MG63 (cell line): ENCODE measurements around the gene GSTO1. TPM values are rescaled to one million over a fixed set of nuclear protein-coding genes. Genes with fewer than 3 reads are reported as not detected.
A peak's percentile ranks its signal among the peaks of the same experiment; 100 is the strongest.

Source experiments
- DNase-seq: peaks from one replicate; pipeline ENCODE4 v3.0.0-alpha.2; 2020
- H3K27me3 ChIP-seq: fragments of 250-450 bp; sonication (Bioruptor Pico); 2 replicates; pipeline ENCODE4 v1.5.1; 2020; ENCODE audit warnings: mild to moderate bottlenecking, moderate library complexity
- H3K36me3 ChIP-seq: fragments of 250-450 bp; sonication (Bioruptor Pico); 2 replicates; pipeline ENCODE4 v1.5.1; 2020; ENCODE audit warnings: mild to moderate bottlenecking, moderate library complexity
- H3K4me3 ChIP-seq: fragments of 250-450 bp; sonication (Bioruptor Pico); 2 replicates; pipeline ENCODE4 v1.5.1; 2020; ENCODE audit warnings: mild to moderate bottlenecking, moderate library complexity
- H3K9me3 ChIP-seq: fragments of 250-450 bp; sonication (Bioruptor Pico); 2 replicates; pipeline ENCODE4 v1.5.1; 2020; ENCODE audit warnings: mild to moderate bottlenecking, moderate library complexity
- total RNA-seq: library from RNA; depleted of rRNA; stranded (reverse); fragments of >200 nt; shearing (Covaris generic); gene quantifications from 2 replicates; pipeline ENCODE4 v1.2.3, GENCODE V29; 2014; ENCODE audit warnings: low replicate concordance

GSTO1 gene
- total RNA-seq, 1 experiment from 2014 or later, result 191 TPM

DNA sequence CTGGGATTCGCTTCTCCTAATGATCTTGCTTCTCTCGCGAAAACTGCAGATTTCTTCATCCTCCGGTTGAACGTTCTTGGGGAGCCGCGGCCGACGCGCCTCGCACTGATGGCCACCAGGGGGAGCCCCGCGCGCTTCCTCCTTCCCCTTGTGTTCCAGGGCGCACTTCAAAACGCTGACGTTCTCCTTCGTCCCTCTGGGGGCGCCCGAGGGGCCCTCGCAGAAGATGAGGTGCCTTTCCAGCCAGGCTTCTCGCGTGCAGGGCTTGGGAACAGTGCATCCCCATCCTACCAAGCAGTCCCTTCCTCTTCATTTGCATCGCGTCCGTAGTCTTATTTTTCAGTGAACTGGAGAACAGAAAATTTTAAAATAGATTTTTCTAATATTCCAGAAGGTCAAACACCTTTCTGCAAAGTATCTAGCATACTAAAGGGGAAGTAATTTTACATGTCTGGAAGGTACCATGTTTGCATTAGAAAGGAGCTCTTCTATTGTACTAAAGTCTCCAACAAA is 36.8 kb downstream of the GSTO1 start:
- no peaks in the 10 kb centered on the region for H3K36me3 ChIP-seq
- no peak overlapping the region for H3K4me3 ChIP-seq
- peak; percentile 77 for DNase-seq
- no peaks in the 10 kb centered on the region; the same call in 1 of the 2 replicates for H3K27me3 ChIP-seq
- H3K9me3 ChIP-seq, result no peaks in the 10 kb centered on the region

DNA sequence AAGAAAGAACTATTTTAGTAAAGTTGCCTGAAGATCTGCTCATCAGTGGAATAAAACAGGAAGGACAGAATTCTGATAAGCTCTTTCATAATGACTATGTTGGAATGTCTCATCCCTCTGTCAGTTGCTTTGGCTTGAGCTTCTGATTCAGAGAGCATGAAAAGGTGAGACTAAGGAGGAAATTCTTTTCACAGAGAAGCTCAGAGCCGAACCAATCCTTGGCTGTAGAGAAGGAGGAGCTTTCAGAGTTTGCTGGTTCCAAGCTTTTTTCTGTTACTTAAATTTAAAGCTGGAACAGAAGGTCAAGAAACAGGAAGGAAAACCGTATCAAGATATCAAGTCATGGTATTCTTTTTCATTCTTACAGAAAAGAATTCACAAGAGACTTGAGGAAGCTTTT is 38.3 kb downstream of the GSTO1 start:
- Histone ChIP-seq H3K4me3 (no peak overlapping the region), H3K36me3 (no peaks in the 10 kb centered on the region), H3K27me3 (no peaks in the 10 kb centered on the region), H3K9me3 (no peaks in the 10 kb centered on the region)
- DNase-seq, result no peak

DNA sequence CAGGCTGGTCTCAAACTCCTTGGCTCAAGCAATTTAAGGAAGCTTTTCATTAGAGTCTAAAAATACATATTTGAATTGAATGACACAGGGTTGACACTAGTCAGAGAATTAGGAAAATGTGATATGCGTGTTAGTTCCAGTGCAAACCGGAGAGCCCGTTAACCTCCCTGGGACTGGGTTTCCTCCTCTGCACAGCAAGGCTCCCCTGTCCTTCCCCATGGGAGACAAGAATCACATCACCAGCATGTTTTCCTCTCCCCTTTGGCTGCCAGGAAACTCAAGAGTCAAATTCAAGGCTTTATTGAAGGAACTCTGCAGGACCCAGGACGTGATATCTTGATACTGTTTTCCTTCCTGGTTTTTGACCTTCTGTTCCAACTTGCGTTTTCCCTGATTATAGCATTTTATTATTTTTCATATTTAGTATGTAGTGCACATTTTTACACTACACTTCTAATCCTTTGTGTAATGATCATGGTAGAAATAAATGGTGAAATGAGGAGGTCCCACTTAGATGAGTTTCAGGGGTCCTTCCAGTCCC is 39.2 kb downstream of the GSTO1 start:
- Histone ChIP-seq H3K27me3 (no peaks in the 10 kb centered on the region), H3K9me3 (no peaks in the 10 kb centered on the region), H3K4me3 (no peak overlapping the region), H3K36me3 (no peaks in the 10 kb centered on the region)
- DNase-seq, result no peak

DNA sequence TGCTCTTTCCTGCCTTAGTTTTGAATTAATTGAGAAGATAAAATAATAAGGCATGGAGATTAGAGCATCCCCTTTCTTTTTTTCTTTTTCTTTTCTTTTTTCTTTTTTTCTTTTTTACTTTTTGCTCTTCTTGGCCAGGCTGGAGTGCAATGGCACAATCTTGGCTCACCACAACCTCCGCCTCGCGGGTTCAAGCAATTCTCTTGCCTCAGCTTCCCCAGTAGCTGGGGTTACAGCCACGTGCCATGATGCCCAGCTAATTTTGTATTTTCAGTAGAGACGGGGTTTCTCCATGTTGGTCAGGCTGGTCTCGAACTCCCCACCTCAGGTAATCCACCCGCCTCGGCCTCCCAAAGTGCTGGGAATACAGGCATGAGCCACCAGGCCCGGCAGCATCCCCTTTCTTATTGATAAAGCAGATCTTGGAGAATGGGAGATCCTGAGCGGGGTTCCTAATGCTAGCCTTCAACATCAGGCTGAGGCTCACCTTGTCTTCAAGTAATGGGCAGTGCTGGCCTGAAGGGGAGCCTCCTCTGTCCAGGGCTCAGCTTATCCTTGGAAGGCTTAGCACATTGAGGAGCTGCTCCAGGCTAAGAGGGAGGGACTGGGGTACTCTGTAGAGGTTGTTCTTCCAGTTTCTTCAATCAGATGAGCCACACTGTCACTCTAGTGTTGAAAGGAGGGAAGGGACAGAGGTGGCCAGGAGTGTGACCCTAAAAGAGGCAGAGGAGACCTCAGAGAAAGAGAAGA is 42.2 kb downstream of the GSTO1 start:
- Histone ChIP-seq H3K4me3 (no peak overlapping the region), H3K27me3 (no peaks in the 10 kb centered on the region), H3K36me3 (no peaks in the 10 kb centered on the region), H3K9me3 (no peaks in the 10 kb centered on the region)
- no peak for DNase-seq

DNA sequence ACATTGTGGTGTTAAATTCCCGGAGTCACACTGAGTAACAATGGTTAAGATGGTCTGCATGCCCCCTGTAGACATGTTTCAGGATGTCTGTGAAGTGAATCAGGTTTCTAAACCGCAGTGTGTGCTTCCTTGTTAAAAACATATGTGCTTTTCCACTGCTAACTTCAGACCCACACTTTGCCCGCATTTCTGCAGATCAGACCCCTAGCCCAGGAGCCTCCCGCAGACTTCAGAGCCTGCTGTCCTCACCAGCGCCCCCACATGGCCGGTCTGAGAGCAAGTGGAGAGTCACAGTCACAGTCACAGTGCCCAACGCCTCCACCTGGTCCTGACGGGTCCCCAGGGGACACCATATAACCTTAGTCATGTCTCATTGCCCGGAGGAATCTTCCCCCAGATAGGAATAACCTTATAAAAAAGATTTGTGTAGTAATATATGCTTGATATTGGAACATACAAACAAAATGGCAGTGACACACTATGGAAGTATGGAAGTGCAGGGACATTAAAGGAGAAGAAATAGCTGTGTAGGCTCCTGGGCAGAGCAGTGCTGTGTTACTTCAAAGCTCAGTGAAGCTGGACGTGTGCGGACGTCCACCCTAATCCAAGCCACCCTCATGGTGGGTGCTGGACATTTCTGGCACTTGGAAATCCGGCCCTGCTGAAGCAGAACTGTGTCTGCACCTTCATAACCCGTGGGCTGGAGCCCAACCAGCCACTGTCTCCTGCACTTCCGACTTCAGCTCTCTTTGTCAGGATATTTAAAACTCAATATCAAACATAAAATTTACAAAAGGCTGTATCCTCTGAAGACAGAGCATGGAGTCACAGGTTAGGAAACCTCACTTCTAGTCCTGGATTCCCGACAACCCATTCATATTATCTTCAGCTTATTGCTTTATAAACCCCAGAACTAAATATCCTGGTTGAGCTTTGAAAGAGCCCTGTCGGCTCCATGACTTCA is 43.3 kb downstream of the GSTO1 start:
- no peak for DNase-seq
- Histone ChIP-seq H3K4me3 (no peak overlapping the region), H3K9me3 (0 out of 2 replicates have a peak, but pooled peaks cover under 1% of the 10 kb centered on the region), H3K36me3 (no peaks in the 10 kb centered on the region), H3K27me3 (no peaks in the 10 kb centered on the region)

DNA sequence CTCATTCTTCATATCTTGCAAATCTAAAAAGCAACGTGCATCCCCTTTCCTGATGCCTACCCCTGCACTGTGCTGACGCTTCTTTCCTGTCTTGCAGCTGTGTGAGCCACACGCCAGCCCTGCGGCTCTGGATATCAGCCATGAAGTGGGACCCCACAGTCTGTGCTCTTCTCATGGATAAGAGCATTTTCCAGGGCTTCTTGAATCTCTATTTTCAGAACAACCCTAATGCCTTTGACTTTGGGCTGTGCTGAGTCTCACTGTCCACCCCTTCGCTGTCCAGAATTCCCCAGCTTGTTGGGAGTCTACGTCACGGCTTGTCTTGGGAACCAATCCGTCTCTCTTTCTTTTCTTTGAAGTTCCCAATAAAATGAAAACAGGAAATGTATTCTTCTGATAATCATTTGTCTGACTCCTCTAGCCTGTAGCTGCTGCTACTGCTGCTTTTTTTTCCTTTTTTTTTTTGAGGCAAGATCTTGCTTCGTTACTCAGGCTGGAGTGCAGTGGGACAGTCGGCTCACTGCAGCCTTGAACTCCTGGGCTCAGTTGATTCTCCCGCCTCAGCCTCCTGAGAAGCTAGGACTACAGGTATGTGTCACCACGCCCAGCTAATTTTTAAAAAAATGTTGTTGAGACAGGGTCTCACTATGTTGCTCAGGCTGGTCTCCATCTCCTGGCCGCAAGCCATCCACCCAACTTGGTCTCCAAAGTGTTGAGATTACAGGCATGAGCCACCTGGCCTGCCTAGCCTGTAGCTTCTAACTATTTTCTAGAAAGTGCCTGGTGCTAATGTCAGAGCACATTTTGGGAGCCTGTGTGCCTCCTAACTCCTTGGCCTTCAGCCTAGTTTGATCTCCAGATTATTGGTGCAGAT is 44.6 kb downstream of the GSTO1 start:
- H3K27me3 ChIP-seq, result no peaks in the 10 kb centered on the region
- no peak overlapping the region for H3K4me3 ChIP-seq
- DNase-seq, result no peak
- no peaks in the 10 kb centered on the region for H3K36me3 ChIP-seq
- H3K9me3 ChIP-seq, result peaks cover 7% of the 10 kb centered on the region; the same call in 1 of the 2 replicates

DNA sequence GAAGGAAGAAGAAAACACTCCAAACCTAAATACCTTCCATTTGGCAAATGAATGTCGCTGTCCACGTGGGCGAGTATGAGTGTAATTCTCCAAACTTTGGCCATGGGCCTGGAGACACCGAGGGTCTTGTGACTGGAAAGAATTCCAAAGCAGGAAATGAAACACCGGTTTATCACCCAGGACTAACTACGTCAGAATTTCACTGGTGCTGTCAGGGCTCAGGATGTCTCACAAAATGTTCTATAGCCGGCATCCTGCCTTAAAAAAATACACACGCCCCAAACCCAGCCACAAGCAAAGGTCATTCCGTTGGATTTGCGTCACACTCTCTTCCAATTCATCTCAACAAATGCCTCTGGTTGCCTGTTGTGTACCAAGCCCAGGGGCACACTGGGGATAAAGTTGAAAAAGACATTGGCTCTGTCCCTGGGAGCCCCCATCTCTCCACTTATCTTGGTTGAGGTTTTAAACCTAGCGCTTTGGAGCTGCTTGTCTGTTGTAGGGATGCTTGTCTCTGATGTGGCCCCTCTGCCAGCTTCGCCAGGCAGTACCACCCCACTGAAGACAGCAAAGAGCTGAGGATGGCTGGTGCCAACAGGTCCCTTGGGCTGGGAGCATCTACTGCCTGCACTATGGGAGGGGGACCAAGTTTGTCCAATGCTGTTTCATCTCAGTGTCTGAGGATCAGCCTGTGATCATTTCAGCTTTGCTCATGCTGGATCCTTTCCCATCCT is 45.5 kb downstream of the GSTO1 start:
- Histone ChIP-seq H3K4me3 (no peak overlapping the region), H3K36me3 (no peaks in the 10 kb centered on the region), H3K9me3 (peaks cover 7% of the 10 kb centered on the region; the same call in 1 of the 2 replicates), H3K27me3 (no peaks in the 10 kb centered on the region)
- DNase-seq, result peak; percentile 72

DNA sequence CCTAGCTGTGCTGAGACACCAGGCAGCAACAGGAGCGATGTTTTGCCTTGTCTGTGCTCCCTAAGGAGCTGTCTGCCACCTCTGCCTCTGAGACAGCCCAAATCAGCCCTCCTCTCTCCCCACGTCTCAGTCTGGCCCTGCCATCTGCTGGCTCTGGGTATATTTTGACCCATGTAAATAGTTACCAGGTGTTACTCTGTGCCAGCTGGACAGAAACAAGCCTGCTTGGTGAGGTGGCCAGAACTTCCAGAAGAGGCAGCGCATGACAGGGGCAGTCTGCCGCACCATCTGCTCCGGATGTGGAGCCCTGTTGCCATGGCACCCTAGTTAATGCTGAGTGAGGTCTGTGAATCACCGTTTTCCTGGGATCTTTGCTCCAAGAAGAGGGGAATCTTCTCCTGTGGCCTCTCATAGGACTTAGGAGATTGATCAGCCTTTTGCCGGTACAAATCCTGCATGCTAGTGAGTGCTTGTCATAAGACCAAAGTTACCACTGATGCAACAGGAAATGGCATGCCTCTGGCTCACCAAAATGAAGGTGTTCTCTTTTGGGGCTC is 46.1 kb downstream of the GSTO1 start:
- Histone ChIP-seq H3K9me3 (peaks cover 7% of the 10 kb centered on the region; the same call in 1 of the 2 replicates), H3K36me3 (no peaks in the 10 kb centered on the region), H3K4me3 (no peak overlapping the region), H3K27me3 (no peaks in the 10 kb centered on the region)
- peak; percentile 97 for DNase-seq

DNA sequence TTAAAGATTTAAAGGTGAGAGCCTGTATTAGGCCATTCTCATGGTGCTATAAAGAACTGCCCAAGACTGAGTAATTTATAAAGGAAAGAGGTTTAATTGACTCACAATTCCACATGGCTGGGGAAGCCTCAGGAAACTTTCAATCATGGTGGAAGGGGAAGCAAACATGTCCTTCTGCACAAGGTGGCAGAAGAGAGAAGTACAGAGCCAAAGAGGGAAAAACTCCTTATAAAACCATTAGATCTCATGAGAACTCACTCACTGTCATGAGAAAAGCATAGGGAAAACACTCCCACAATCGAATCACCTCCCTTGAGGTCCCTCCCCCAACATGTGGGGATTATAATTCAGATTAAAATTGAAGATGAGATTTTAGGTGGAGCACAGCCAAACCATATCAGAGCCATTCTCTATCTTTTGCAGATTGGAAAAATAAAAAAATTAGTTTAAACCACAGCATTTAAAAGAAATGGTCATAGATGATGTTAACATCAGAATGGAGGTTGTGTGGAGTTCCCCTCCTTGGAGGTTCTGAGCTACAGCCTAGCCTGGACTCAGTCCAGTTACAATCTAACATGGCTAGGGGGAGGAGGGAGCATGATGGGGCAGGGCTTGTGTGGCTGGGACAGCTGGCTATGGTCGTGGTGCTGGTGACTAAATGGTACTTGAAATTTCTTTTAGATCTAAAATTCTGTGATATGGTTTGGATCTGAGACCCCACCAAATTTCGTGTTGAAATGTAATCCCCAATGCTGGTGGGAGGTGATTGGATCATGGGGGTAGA is 47.4 kb downstream of the GSTO1 start:
- peaks cover 7% of the 10 kb centered on the region; the same call in 1 of the 2 replicates for H3K9me3 ChIP-seq
- no peak overlapping the region for H3K4me3 ChIP-seq
- DNase-seq, result no peak
- H3K36me3 ChIP-seq, result peaks cover 6% of the 10 kb centered on the region
- H3K27me3 ChIP-seq, result no peaks in the 10 kb centered on the region

DNA sequence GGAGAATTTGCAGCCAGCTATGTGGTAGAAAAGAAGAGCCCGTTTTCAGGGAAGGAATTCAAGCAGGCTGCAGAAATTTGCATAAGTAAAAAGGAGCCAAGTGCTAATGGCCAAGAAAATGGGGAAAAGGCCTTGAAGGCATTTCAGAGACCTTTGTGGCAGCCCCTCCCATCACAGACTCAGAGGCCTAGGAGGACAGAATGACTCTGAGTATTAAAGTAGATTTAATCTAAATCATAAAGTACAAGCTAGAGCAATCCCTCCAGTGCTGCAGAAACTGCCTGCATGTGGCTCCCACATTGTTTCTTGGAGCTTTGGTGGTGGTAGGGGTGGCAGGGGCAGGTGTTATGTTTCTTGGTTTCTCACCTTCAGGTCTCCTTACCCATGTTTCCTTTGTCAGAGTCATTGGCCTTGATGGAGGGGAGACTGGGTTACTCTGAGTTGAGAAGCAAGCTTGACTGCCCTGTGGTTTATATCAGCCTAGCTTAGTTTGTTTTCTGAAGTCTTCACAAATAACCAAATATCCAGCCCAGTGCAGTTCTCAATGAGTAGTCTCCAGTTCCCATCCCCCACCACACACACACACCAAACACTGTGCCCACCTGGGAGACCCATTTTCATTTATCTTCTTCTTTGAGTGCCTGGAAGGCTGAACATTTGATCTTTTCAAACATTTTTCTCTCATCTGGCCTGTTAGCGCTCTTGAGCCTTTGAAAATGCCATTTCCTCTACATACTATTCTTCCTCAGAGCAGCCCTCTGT is 49.1 kb downstream of the GSTO1 start:
- Histone ChIP-seq H3K9me3 (peaks cover 7% of the 10 kb centered on the region; the same call in 1 of the 2 replicates), H3K36me3 (peaks cover 20% of the 10 kb centered on the region), H3K4me3 (no peak overlapping the region), H3K27me3 (no peaks in the 10 kb centered on the region)
- DNase-seq, result no peak

DNA sequence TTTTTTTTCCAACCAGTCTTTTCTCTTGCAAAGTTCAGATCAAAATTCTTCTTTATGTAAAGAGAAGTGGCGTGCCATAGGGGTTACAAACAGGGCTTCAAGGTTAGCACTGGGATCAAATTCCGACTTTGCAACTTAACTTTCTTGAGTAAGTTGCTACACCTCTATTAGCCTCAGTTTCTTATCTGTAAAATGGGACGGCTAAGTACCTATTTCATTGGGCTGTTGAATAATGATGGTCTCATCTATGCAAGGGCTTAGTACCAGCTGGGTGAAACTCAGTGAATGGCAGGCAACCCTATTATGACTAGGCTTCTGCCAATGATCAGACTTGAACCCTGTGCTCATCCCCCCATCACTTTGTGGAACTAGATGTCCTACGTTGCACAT is 49.7 kb downstream of the GSTO1 start:
- peaks cover 23% of the 10 kb centered on the region for H3K36me3 ChIP-seq
- DNase-seq, result no peak
- H3K4me3 ChIP-seq, result no peak overlapping the region
- peaks cover 7% of the 10 kb centered on the region; the same call in 1 of the 2 replicates for H3K9me3 ChIP-seq
- no peaks in the 10 kb centered on the region for H3K27me3 ChIP-seq

DNA sequence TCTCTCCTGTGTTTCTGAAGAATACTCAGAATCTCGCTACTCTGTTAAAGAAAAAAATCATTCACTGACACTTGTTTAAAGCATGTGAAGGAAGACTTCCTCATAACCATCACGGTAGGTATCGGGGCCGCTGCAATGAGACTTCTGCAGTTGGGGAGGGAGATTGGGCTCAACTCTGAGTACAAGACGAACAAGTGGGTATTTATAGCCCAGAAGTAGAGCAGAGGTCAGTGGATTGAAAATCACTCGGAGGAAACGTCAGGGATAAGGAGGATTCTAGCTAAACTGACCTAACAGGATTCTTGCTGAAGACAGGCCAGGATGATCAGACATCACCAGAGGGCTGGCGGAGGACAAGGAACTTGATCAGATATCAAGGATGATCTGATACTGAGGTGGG is 50.2 kb downstream of the GSTO1 start:
- Histone ChIP-seq H3K4me3 (no peak overlapping the region), H3K9me3 (peaks cover 7% of the 10 kb centered on the region; the same call in 1 of the 2 replicates), H3K36me3 (peaks cover 23% of the 10 kb centered on the region), H3K27me3 (no peaks in the 10 kb centered on the region)
- DNase-seq, result no peak

DNA sequence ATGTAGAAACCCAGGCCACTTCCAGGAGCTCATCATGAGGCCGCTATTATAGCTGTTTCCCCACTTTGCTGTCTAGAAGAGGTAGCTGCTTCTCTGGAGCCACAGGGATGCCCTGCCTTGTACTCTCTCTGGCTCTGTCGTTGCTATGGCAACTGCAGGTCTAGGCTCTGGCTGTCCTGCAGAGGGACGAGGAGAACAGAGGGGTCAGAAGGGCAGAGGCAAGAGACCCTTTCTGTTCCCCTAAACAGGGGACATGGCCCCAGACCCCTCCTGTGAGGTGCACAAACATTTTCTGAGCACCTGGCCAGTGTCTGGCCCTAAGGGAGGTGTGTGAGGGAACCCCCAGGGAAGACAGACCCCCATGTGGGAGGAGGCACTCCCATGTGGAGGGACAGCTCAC is 52.2 kb downstream of the GSTO1 start:
- Histone ChIP-seq H3K36me3 (peaks cover 39% of the 10 kb centered on the region), H3K4me3 (no peak overlapping the region), H3K9me3 (peaks cover 7% of the 10 kb centered on the region; the same call in 1 of the 2 replicates), H3K27me3 (no peaks in the 10 kb centered on the region)
- DNase-seq, result no peak
